GM23248 (cell line): ENCODE data around the gene FBF1.

ENCODE experiments used
- EZH2 ChIP-seq: fragments of 200-600 bp; sonication (generic); IDR thresholded peaks from 2 replicates; pipeline ENCODE4 v1.6.1; 2018; ENCODE audit warnings: antibody characterized with exemption, mild to moderate bottlenecking; ENCODE audit not compliant: insufficient read depth, poor library complexity, severe bottlenecking
- EZH2phosphoT487 ChIP-seq: fragments of 200-600 bp; sonication (generic); IDR thresholded peaks from 2 replicates; pipeline ENCODE4 v1.6.1; 2018; ENCODE audit warnings: antibody characterized with exemption, moderate library complexity, mild to moderate bottlenecking, low read depth; ENCODE audit not compliant: insufficient read depth

DNA sequence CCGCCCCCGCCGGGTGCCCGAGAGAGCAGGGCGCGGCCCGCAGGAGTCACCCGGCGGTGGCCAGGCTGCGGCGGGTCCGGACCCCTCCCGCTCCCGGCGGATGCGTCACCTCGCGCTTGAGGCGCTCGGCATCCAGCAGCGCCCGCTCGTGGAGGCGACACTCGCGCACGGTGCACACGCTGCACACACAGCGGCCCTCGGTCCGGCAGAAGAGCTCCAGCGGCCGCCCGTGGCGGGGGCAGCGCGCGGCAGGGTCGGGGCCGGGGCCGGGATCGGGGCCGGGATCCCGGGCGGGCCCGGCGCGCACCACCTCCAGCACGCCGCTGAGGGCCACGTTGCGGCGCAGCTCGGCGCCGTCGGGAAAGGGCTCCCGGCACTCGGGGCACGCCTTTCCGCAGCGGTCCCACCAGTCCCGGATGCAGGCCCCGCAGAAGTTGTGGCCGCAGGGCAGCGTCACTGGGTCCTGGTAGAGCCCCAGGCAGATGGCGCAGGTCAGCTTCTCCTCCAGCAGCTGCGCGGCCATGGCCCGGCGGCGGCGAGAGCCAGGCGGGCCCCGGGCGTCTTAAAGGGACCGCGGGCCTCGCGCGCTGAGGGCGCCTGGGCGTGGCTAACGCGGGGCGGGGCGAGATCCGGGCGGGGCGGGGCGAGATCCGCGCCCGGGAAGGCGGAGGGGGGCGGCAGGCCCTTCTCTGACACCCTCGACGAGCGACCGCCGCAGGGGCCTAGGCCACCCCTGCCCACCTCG is 44.3 kb downstream of the FBF1 start, which contains the start of gene TRIM65:
- TF ChIP-seq EZH2phosphoT487 (no peak), EZH2 (no peak)
